SJCRH30 (cell line): ENCODE measurements around the gene GRB10. TPM values are rescaled to one million over a fixed set of nuclear protein-coding genes. Genes with fewer than 3 reads are reported as not detected.
A peak's percentile ranks its signal among the peaks of the same experiment; 100 is the strongest.

Experiments
- DNase-seq, 2 experiments: peaks; one replicate each; pipeline ENCODE4 v3.0.0-alpha.2; 2015 to 2020
- H3K27ac ChIP-seq: fragments of 250-450 bp; sonication (Bioruptor Pico); 2 replicates; pipeline ENCODE4 v1.5.1; 2020; ENCODE audit warnings: mild to moderate bottlenecking, moderate library complexity
- H3K27me3 ChIP-seq: fragments of 250-450 bp; sonication (Bioruptor Pico); 2 replicates; pipeline ENCODE4 v1.5.1; 2020; ENCODE audit warnings: mild to moderate bottlenecking, moderate library complexity
- H3K36me3 ChIP-seq: fragments of 250-450 bp; sonication (Bioruptor Pico); 2 replicates; pipeline ENCODE4 v1.5.1; 2020; ENCODE audit warnings: mild to moderate bottlenecking, moderate library complexity
- H3K4me1 ChIP-seq: fragments of 250-450 bp; sonication (Bioruptor Pico); 2 replicates; pipeline ENCODE4 v1.5.1; 2020; ENCODE audit warnings: mild to moderate bottlenecking, moderate library complexity
- H3K4me3 ChIP-seq: fragments of 250-450 bp; sonication (Bioruptor Pico); 2 replicates; pipeline ENCODE4 v1.5.1; 2020; ENCODE audit warnings: mild to moderate bottlenecking, moderate library complexity
- H3K9me3 ChIP-seq: fragments of 250-450 bp; sonication (Bioruptor Pico); replicated peaks from 2 replicates; pipeline ENCODE4 v1.5.1; 2020; ENCODE audit warnings: mild to moderate bottlenecking, moderate library complexity
- total RNA-seq: library from RNA; depleted of rRNA; stranded (reverse); fragments of >200 nt; shearing (Covaris generic); gene quantifications from 2 replicates; pipeline ENCODE4 v1.2.3, GENCODE V29; 2014

GRB10 gene
- total RNA-seq, 1 experiment from 2014 or later, result 0.95 TPM

DNA sequence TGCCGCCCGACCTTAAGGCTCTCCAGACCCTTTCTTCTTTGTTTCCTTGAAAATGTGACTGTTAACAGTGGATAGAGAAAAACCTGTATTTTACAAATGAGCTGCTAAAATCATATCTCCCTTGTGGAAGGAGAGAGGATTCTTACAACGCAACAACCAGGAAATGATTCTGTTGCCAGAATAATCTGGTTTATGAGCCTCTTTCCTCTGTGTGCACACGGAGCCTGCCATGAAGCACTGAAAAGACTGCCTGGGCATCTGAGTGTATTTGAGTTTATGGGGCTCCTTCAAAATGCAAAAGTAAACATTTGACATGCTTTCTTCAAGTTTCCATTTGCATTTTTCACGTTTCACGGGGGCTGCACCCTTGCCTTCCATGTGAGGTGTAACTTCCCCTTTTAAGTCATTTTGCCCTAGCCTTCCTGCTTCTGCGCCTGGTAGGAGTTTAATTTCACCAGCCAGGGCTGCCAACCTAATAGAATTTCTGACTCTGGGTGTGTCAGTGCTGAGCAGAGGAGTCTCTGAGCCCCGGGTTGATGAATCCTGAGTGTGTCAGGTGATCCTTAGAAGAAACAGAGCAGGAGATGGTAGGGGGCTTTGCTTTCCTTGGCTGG lies 101.2 kb downstream of the GRB10 start:
- no peak overlapping the region for H3K27ac ChIP-seq
- DNase-seq, result no peak
- H3K27me3 ChIP-seq, result peaks cover 11% of the 10 kb centered on the region; the same call in 1 of the 2 replicates
- no peaks in the 10 kb centered on the region for H3K36me3 ChIP-seq
- no peak overlapping the region for H3K4me3 ChIP-seq
- no peaks in the 10 kb centered on the region for H3K4me1 ChIP-seq
- no peaks in the 10 kb centered on the region for H3K9me3 ChIP-seq

DNA sequence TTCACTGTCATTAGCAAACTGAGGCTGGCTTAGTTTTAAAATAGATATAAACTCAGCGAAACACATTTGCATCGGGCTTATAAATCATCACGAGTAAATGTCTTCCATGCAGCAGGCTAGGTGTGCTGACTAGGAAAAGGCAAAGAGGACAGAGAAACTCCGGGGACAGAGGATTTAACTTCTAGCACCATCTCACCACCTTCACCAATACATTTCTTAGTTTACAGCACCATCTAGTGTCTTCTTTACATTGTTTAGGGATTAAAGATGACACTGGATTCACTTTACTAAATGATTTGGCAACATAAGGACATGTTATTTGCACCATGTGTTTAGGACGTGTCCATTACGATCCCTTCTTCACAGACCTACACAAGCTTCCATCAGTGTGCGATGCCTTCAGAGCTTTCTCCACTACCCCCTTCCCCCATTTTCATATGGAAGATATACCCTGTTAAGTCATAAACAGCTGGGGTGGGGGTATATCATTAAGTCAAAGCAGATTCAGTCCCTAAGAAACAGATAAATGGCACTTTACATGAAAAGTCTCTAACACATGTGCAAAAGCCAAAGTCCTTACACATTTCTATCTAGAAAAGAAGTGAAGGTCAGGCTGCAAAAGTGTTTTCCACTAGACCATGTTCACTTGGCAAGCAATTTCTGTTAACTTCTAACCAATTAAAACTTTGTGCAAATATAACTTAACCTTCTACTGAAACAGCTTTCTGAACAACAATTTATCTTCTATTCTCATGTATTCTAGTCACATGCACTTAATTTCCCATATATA lies 103.3 kb downstream of the GRB10 start:
- H3K4me1 ChIP-seq, result no peaks in the 10 kb centered on the region
- H3K27me3 ChIP-seq, result peaks cover 11% of the 10 kb centered on the region; the same call in 1 of the 2 replicates
- H3K9me3 ChIP-seq, result no peaks in the 10 kb centered on the region
- H3K36me3 ChIP-seq, result no peaks in the 10 kb centered on the region
- DNase-seq, result peak in 1 of 2 experiments; percentile 36
- no peak overlapping the region for H3K27ac ChIP-seq
- H3K4me3 ChIP-seq, result no peak overlapping the region

DNA sequence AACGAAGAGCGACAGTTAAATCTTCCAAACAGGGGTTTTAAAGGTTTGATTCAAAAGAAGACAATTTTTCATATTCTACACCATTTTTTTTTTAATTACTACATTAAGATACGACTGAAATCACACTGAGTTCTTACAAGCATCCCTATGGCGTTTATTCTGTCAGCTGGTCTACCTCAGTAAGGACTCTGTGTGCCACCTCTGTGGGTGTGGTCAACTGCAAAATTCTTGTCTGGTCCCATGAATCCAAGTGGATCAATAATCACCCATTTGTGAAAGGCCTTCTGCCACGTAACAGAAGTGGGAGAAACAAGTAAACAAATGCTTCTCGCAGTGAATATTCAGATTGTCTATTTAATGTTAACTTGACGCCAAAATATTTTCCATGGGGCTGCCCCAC lies 104.1 kb downstream of the GRB10 start:
- H3K27ac ChIP-seq, result no peak overlapping the region
- no peaks in the 10 kb centered on the region for H3K9me3 ChIP-seq
- no peak overlapping the region for H3K4me3 ChIP-seq
- H3K4me1 ChIP-seq, result no peaks in the 10 kb centered on the region
- peaks cover 11% of the 10 kb centered on the region; the same call in 1 of the 2 replicates for H3K27me3 ChIP-seq
- H3K36me3 ChIP-seq, result no peaks in the 10 kb centered on the region
- DNase-seq, result no peak

DNA sequence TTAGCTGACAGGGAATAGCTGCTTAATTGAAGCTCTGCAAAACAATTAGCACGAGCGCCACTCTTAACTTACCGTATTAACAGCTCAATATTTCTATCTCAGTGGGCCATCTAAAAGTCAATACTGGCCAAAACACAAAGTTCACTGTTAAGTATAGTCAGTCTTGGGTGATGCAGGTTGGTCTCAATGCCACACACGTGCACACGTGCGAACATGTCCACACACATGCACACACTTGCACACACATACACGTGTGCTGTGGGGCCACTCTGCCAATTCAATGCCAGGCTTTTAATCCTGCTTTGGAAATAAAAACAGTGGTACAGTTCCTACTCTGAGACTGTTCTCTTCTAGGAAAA lies 105.1 kb downstream of the GRB10 start:
- Histone ChIP-seq H3K27ac (no peak overlapping the region), H3K4me3 (no peak overlapping the region), H3K36me3 (no peaks in the 10 kb centered on the region), H3K27me3 (peaks cover 11% of the 10 kb centered on the region; the same call in 1 of the 2 replicates), H3K4me1 (no peaks in the 10 kb centered on the region), H3K9me3 (no peaks in the 10 kb centered on the region)
- DNase-seq, result no peak

DNA sequence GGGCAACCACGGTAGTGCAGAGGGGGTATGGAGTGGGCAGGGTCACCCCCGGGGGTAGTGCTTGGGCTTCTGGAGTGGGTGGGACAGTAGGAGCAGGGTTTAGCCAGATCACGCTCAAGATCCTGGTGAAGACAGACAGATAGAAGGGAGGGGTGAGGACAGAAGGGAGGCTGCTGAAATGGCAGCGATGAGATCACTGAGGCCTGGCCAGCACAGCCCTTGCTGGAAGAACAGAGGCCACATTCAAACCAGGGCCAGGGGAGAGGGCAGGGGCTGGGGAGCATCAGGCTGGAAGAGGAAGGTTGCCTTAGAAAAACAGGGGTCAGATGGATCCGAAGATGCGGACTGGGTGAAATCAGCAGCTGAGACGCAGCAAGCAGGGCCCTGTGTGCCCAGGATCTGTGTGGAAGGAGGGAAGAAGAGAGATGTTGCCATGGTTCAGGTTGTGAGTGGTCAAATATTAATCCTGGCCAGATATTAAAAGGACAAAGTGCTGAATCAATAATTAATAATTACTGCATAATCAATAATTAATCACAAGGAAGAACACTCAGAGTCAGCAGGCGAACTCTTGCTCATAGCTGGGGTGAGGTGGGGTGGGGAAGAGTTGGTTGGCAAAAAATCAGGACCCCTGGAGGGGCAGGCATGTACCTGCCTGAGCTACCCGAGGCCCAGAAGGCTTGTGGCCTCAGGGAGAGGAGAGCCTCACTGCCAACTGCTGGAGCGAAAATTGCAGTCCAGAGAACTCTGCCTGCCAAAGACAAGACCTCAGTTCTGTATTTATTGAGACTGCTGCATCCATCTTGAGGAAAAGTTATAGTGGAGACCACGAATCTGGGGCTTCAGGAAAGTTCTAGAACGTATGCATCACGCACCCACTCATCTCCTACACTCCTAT lies 105.7 kb downstream of the GRB10 start:
- Histone ChIP-seq H3K27ac (no peak overlapping the region), H3K4me3 (no peak overlapping the region), H3K36me3 (no peaks in the 10 kb centered on the region), H3K9me3 (no peaks in the 10 kb centered on the region), H3K4me1 (no peaks in the 10 kb centered on the region), H3K27me3 (peaks cover 10% of the 10 kb centered on the region; the same call in 1 of the 2 replicates)
- DNase-seq, result no peak

DNA sequence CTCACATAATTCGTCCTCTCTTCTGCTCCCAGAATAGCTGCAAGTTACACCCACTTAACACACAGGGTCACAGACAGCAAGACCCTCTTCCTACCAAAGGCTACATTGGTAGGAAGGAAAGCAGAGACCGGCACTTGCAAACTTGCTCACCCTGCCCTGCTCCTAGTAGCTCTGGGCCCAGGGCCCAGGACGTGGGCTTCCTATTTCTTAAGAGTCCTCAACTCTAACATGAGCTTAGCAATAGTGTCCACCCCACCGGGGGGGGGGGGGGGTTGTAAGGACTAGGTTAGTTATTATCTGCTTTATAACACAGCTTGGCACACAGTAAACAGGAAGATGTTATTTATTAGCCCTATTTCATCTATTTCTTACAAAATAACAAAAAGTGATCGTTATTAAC lies 106.6 kb downstream of the GRB10 start:
- Histone ChIP-seq H3K4me1 (no peaks in the 10 kb centered on the region), H3K4me3 (no peak overlapping the region), H3K27me3 (peaks cover 6% of the 10 kb centered on the region; the same call in 1 of the 2 replicates), H3K27ac (no peak overlapping the region), H3K9me3 (no peaks in the 10 kb centered on the region), H3K36me3 (no peaks in the 10 kb centered on the region)
- DNase-seq, result no peak

DNA sequence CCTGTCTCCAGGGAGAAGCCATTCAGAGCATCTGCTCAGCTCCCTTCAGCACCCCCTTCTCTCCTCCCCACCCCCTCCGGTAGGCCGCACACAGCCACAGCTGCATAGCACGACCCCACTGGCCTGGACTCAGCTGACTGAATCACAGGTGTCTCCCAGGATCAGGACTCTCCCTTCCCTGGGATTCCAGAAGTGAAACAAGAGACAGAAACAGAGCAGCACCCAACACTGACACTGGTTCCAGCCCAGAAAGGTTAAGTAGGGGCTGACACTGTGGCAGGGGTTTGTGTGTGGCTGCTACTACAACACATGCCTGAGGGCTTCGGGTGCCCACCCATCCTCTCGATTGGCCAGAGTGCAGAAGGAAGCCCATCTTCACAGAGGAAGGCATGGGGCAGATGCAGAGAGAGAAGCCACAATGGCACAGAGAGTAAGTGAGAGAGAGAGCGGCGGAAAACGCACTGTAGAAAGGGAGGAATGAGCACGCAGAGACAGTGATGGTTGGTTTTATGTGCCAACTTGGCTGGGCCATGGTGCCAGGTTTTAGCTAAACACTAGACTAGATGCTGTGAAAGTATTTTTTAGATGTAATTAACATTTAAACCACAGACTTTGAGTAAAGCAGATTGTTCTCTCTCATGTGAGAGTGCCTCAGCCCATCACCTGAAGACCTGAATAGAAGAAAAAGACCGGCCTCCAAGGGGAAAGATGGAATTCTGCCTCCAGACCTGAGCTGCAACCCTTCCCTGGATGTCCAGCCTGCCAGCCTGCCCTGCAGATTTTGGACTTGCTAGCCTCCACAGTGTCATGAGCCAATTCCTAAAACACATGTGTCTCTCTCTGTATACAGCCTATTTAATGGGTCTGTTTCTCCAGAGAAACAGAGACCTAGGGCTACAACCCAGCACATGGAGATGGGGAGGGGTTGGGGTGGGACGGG lies 107.5 kb downstream of the GRB10 start:
- no peaks in the 10 kb centered on the region for H3K4me1 ChIP-seq
- H3K9me3 ChIP-seq, result no peaks in the 10 kb centered on the region
- H3K4me3 ChIP-seq, result no peak overlapping the region
- DNase-seq, result no peak
- H3K36me3 ChIP-seq, result no peaks in the 10 kb centered on the region
- peaks cover 10% of the 10 kb centered on the region; the same call in 1 of the 2 replicates for H3K27me3 ChIP-seq
- no peak overlapping the region for H3K27ac ChIP-seq

DNA sequence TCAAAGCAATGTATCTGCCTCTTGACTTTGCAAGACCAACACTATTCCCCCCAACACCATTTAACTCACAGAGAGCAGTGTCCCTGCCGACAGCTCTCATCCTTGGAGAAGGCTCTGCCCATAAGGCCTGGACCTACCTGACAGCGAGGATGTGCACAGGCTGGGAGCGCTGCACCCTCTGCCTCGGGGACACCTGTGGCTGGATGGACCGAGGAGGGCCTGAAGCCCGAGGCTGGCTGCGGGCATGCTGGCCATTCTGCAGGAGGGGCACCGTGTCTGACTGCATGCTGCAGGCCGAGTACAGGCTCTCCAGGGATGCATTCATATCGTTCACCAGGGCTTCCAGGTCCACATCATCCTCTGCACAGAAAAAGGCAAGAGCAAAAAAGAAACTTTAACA lies 108.4 kb downstream of the GRB10 start:
- H3K27me3 ChIP-seq, result peaks cover 10% of the 10 kb centered on the region; the same call in 1 of the 2 replicates
- no peaks in the 10 kb centered on the region for H3K9me3 ChIP-seq
- H3K4me3 ChIP-seq, result no peak overlapping the region
- no peak overlapping the region for H3K27ac ChIP-seq
- DNase-seq, result no peak
- no peaks in the 10 kb centered on the region for H3K4me1 ChIP-seq
- H3K36me3 ChIP-seq, result no peaks in the 10 kb centered on the region

DNA sequence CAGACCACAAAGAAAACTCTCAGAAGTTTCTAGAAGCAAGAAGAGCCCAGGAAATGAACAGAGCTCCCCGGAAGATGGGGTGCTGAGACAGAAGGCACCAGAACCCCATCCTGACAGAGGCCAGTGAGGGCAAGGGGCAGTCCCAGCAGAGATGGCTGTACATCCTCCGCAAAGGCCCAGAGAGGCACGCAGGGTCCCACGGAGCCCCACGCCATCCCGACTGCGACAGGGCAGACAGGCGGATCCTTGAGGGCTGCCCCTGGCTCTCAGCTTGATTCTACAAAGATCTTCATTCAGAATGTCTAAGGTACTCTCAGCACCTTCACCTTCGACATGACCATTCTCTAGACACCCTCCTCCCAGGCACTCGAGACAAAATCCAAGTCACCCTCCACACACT lies 109.6 kb downstream of the GRB10 start:
- H3K9me3 ChIP-seq, result no peaks in the 10 kb centered on the region
- no peak overlapping the region for H3K27ac ChIP-seq
- H3K36me3 ChIP-seq, result no peaks in the 10 kb centered on the region
- no peak for DNase-seq
- no peaks in the 10 kb centered on the region for H3K4me1 ChIP-seq
- peaks cover 11% of the 10 kb centered on the region; the same call in 1 of the 2 replicates for H3K27me3 ChIP-seq
- H3K4me3 ChIP-seq, result no peak overlapping the region

DNA sequence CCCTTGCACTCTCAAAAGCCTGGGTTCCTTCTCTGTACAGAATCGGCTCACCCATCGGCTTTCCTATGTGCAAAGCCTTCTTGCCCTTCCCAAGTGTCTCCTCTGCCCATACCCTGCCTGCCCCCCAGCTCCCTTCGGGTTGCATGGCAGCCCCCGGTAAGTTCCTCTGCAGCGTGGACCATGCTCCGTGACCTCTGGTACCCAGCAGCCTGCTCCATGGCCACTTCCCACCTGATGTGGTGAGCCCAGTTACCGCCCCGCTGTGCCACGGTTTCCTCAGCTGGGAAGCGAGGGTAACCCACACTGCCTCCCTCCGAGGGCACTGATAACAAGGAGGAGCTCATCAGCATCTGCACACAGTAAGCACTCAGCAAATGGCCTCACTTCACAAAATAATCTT lies 110.7 kb downstream of the GRB10 start:
- H3K27me3 ChIP-seq, result 0 out of 2 replicates have a peak, but pooled peaks cover 8% of the 10 kb centered on the region
- no peaks in the 10 kb centered on the region for H3K9me3 ChIP-seq
- H3K36me3 ChIP-seq, result no peaks in the 10 kb centered on the region
- DNase-seq, result no peak
- H3K27ac ChIP-seq, result no peak overlapping the region
- H3K4me1 ChIP-seq, result no peaks in the 10 kb centered on the region
- no peak overlapping the region for H3K4me3 ChIP-seq

DNA sequence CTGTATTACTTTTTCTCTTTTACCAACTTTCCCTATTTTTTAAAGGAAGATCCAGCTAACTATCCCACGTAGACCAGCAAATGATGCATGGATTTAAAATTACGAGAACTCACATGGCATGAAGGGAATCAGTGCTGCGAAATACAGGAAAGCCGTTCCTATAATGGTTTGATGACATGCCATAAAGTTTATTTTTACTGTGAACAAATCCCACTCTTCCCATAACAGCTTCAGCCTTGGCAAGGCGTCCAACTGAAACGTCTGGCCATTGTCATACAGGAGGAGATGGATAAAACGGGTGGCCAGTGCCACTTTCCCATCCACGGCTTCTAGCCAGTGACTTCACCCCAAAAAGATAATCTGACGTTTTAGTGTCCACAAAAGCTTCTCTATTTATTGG lies 111.3 kb downstream of the GRB10 start:
- 0 out of 2 replicates have a peak, but pooled peaks cover 8% of the 10 kb centered on the region for H3K27me3 ChIP-seq
- H3K36me3 ChIP-seq, result no peaks in the 10 kb centered on the region
- H3K9me3 ChIP-seq, result no peaks in the 10 kb centered on the region
- DNase-seq, result no peak
- H3K4me1 ChIP-seq, result no peaks in the 10 kb centered on the region
- no peak overlapping the region for H3K4me3 ChIP-seq
- H3K27ac ChIP-seq, result no peak overlapping the region

DNA sequence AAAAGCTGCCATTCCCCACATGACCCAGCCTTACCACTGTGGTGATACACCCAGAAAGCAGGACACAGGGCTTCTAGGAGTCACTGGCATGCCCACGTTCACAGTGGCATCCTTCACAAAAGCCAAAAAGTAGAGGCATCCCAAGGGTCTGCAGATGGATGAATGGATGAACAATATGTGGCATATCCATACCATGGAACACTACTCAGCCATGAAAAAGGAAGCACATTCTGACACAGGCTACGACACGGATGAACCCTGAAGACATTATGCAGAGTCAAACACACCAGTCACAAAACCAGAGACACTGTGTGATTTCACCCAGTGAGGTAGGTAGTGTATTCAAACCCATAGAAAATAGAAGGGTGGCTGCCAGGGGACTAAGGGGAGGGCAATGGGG lies 112.8 kb downstream of the GRB10 start:
- Histone ChIP-seq H3K27ac (no peak overlapping the region), H3K9me3 (no peaks in the 10 kb centered on the region), H3K36me3 (no peaks in the 10 kb centered on the region), H3K4me3 (no peak overlapping the region), H3K27me3 (0 out of 2 replicates have a peak, but pooled peaks cover 12% of the 10 kb centered on the region), H3K4me1 (no peaks in the 10 kb centered on the region)
- no peak for DNase-seq

DNA sequence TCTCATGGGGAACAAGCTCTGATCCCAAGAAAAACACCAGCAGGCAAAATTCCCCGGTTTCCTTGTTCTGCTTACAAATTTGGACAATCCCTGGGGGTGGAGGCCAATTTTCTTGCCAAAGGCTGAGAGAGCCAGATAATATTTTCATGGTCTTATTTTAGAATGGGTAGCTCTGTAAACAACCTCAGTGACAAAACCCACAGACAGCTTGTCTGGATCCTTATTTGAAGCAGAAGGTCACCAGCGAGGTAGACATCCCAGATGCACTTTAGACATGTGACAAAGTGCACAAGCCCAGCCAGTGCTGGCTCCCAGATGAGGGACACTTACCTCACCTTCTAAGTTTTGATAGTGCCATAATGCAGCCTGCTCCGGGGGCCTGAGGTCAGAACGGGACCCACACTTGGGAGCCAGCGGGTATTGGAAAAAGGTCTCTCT lies 114.9 kb downstream of the GRB10 start:
- Histone ChIP-seq H3K36me3 (no peaks in the 10 kb centered on the region), H3K4me1 (no peaks in the 10 kb centered on the region), H3K27me3 (0 out of 2 replicates have a peak, but pooled peaks cover 12% of the 10 kb centered on the region), H3K9me3 (no peaks in the 10 kb centered on the region), H3K4me3 (no peak overlapping the region), H3K27ac (no peak overlapping the region)
- DNase-seq, result no peak

DNA sequence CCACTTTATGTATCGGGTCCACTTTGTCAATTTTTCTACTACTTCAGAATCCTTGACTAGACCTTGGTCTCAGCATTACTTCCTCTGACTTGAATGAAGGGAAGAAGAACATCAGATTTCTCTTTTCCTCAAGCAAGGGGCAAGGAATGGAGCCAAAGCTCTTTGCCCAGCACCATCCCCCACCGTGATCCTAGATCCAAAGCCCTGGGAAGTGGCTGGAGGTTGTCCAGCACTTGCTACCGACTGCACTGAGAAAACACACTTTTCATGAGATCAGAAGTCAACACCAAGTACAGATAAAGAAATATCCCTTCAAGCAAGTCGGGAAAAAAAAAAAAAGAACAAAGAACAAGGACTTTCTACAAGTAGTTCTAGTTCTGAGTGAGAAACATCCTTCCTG lies 115.4 kb downstream of the GRB10 start:
- no peaks in the 10 kb centered on the region for H3K9me3 ChIP-seq
- H3K4me1 ChIP-seq, result no peaks in the 10 kb centered on the region
- H3K4me3 ChIP-seq, result no peak overlapping the region
- 0 out of 2 replicates have a peak, but pooled peaks cover 12% of the 10 kb centered on the region for H3K27me3 ChIP-seq
- no peak overlapping the region for H3K27ac ChIP-seq
- H3K36me3 ChIP-seq, result no peaks in the 10 kb centered on the region
- no peak for DNase-seq
